ENCODE data around the gene VAT1. TPM values are rescaled to one million over a fixed set of nuclear protein-coding genes. Genes with fewer than 3 reads are reported as not detected.
A peak's percentile ranks its signal among the peaks of the same experiment; 100 is the strongest.

The VAT1 gene
- total and polyA plus RNA-seq, 9 of the 15 experiments (the other 6 are each of a cell fraction or from before 2014, with no cell fraction given), result 29.4 to 153 (median 66.7) TPM

DNA sequence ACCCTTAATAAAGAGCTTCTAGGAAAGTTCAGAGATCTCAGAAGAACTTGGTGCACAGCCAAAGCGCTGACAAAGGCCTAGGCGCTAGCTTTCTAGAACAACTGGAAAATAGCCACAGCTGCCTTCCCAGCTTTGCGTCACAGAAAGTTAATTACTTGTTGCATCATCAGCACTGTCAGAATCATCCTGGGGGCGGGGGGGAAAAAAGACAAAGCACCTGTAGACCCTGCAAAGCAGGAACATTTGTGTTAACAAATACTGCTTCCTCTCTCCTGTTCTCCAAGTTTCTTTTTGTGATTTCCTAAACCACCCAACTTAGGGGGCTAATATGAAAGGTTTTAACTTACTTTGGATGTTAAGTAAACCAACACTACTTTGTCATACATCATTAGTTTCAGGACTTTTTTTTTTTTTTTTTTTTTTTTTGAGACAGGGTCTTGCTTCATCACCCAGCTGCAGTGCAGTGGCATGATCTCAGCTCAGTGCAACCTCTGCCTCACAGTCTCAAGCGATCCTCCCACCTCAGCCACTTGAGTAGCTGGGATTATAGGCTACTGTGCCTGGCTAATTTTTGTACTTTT, 53.1 kb downstream of the VAT1 start (continued):
- TF ChIP-seq EP400 (IDR thresholded peaks at IDR 0.05), result peak; percentile 48; the same call in 1 of the 2 replicates
- TF ChIP-seq U2AF1 (optimal IDR thresholded peaks at IDR 0.05; ENCODE audit: low read depth, low read length), result no peak
- no peak for TF ChIP-seq SP1 (CRISPR knock-in tag; IDR thresholded peaks at IDR 0.05)
- TF ChIP-seq, protein P1, sequence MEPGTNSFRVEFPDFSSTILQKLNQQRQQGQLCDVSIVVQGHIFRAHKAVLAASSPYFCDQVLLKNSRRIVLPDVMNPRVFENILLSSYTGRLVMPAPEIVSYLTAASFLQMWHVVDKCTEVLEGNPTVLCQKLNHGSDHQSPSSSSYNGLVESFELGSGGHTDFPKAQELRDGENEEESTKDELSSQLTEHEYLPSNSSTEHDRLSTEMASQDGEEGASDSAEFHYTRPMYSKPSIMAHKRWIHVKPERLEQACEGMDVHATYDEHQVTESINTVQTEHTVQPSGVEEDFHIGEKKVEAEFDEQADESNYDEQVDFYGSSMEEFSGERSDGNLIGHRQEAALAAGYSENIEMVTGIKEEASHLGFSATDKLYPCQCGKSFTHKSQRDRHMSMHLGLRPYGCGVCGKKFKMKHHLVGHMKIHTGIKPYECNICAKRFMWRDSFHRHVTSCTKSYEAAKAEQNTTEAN (CRISPR knock-in tag; IDR thresholded peaks at IDR 0.05), result no peak
- TF ChIP-seq CBFA2T3 (IDR thresholded peaks at IDR 0.05), result no peak
- TF ChIP-seq, protein P2, sequence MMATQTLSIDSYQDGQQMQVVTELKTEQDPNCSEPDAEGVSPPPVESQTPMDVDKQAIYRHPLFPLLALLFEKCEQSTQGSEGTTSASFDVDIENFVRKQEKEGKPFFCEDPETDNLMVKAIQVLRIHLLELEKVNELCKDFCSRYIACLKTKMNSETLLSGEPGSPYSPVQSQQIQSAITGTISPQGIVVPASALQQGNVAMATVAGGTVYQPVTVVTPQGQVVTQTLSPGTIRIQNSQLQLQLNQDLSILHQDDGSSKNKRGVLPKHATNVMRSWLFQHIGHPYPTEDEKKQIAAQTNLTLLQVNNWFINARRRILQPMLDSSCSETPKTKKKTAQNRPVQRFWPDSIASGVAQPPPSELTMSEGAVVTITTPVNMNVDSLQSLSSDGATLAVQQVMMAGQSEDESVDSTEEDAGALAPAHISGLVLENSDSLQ (IDR thresholded peaks at IDR 0.05), result peak; percentile 45; the same call in 1 of the 2 replicates
- TF ChIP-seq MAFF (IDR thresholded peaks at IDR 0.05; ENCODE audit: low read length), result no peak
- TF ChIP-seq SRSF9 (IDR thresholded peaks at IDR 0.05; ENCODE audit: borderline replicate concordance, low read depth, low read length), result no peak
- peak; percentile 51; the same call in 1 of the 2 replicates for TF ChIP-seq CREB1 (IDR thresholded peaks at IDR 0.05)
- TF ChIP-seq CREB1 (CRISPR knock-in tag; IDR thresholded peaks at IDR 0.05), result peak; percentile 53; the same call in 1 of the 2 replicates
- 0 out of 2 replicates have a peak, but pooled peaks have one; percentile 16 for TF ChIP-seq ARID1B (IDR thresholded peaks at IDR 0.05)
- TF ChIP-seq, protein P3, sequence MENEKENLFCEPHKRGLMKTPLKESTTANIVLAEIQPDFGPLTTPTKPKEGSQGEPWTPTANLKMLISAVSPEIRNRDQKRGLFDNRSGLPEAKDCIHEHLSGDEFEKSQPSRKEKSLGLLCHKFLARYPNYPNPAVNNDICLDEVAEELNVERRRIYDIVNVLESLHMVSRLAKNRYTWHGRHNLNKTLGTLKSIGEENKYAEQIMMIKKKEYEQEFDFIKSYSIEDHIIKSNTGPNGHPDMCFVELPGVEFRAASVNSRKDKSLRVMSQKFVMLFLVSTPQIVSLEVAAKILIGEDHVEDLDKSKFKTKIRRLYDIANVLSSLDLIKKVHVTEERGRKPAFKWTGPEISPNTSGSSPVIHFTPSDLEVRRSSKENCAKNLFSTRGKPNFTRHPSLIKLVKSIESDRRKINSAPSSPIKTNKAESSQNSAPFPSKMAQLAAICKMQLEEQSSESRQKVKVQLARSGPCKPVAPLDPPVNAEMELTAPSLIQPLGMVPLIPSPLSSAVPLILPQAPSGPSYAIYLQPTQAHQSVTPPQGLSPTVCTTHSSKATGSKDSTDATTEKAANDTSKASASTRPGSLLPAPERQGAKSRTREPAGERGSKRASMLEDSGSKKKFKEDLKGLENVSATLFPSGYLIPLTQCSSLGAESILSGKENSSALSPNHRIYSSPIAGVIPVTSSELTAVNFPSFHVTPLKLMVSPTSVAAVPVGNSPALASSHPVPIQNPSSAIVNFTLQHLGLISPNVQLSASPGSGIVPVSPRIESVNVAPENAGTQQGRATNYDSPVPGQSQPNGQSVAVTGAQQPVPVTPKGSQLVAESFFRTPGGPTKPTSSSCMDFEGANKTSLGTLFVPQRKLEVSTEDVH (IDR thresholded peaks at IDR 0.05; ENCODE audit: low read depth, partially characterized antibody), result no peak
- no peak for TF ChIP-seq THRAP3 (IDR thresholded peaks at IDR 0.05; ENCODE audit: borderline replicate concordance)
- TF ChIP-seq, protein P4, sequence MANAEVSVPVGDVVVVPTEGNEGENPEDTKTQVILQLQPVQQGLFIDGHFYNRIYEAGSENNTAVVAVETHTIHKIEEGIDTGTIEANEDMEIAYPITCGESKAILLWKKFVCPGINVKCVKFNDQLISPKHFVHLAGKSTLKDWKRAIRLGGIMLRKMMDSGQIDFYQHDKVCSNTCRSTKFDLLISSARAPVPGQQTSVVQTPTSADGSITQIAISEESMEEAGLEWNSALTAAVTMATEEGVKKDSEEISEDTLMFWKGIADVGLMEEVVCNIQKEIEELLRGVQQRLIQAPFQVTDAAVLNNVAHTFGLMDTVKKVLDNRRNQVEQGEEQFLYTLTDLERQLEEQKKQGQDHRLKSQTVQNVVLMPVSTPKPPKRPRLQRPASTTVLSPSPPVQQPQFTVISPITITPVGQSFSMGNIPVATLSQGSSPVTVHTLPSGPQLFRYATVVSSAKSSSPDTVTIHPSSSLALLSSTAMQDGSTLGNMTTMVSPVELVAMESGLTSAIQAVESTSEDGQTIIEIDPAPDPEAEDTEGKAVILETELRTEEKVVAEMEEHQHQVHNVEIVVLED (CRISPR knock-in tag; IDR thresholded peaks at IDR 0.05), result no peak
- no peak for TF ChIP-seq RBM14 (IDR thresholded peaks at IDR 0.05; ENCODE audit: borderline replicate concordance, insufficient read depth, low read depth, low read length)
- TF ChIP-seq, protein P5, sequence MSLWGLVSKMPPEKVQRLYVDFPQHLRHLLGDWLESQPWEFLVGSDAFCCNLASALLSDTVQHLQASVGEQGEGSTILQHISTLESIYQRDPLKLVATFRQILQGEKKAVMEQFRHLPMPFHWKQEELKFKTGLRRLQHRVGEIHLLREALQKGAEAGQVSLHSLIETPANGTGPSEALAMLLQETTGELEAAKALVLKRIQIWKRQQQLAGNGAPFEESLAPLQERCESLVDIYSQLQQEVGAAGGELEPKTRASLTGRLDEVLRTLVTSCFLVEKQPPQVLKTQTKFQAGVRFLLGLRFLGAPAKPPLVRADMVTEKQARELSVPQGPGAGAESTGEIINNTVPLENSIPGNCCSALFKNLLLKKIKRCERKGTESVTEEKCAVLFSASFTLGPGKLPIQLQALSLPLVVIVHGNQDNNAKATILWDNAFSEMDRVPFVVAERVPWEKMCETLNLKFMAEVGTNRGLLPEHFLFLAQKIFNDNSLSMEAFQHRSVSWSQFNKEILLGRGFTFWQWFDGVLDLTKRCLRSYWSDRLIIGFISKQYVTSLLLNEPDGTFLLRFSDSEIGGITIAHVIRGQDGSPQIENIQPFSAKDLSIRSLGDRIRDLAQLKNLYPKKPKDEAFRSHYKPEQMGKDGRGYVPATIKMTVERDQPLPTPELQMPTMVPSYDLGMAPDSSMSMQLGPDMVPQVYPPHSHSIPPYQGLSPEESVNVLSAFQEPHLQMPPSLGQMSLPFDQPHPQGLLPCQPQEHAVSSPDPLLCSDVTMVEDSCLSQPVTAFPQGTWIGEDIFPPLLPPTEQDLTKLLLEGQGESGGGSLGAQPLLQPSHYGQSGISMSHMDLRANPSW (CRISPR knock-in tag; IDR thresholded peaks at IDR 0.05), result no peak
- TF ChIP-seq MEF2D (tag; conservative IDR thresholded peaks at IDR 0.05; ENCODE audit: low read depth), result no peak
- TF ChIP-seq FOXA1 (IDR thresholded peaks at IDR 0.05; ENCODE audit: borderline replicate concordance), result no peak
- no peak for TF ChIP-seq HDAC6 (IDR thresholded peaks at IDR 0.05; ENCODE audit: low read depth, low read length)
- no peak for TF ChIP-seq HDAC1 (IDR thresholded peaks at IDR 0.05)

Data from K562 (cell line).